HCEC 1CT (cell line): ENCODE measurements around the gene ADAMTS2.

Source experiments
- DNase-seq: peaks from one replicate; pipeline ENCODE4 v3.0.0-alpha.2; 2017

Gene ADAMTS2

DNA sequence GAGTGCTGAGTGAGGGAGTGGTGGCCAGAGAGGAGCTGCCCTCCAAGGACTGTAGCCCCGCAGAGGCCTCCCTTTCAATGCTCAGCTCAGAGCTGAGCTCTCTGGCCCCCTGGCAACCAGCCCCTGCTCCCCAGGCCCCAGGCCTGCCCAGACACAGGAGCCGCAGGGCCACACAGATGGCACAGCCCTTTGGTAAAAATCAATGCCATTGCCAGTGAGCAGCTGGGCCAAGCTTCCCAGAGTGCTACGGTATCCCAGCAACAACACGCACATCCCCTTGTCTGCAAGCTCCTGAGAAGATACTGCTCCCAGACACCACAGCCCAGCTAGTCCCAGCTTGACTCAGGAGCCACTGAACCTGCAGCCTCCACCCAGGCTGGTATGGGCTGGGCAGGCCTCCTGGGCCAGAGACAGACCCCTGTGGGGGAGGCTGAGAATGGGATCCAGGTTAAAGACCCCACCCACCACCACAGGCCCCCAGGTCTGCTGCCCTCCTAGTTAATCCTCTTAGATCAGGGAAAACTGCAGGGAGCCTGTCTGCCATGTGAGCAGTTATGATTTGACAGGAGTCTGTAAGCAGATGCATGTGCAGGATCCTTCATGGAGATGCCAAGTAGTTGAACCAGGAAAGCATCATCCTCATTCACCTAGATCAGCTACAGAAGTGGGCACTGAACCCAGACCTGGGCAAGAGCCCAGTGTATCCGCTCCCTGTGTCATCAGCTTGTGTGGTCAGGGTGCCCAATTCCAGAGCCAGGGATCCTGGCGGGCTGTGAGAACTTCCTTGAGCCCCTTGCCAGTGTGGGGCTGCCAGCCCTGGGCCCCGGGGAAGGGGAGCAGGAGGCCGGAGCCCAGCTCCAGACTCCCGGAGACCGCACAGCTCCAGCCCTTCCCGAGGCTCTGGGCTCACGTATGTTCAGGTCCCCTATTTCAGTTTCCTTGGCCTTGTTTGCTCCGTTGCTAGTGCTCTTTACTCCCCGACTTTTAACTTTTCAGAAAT is 26.7 kb upstream of the ADAMTS2 start:
- DNase-seq = no peak

- peak; percentile 42 for DNase-seq
Measured at GRCh38 chr5:179371121-179371510, 25.9 kb upstream of the ADAMTS2 start.

- DNase-seq = no peak
Measured at GRCh38 chr5:179370490-179371120, 25.3 kb upstream of the ADAMTS2 start.

DNA sequence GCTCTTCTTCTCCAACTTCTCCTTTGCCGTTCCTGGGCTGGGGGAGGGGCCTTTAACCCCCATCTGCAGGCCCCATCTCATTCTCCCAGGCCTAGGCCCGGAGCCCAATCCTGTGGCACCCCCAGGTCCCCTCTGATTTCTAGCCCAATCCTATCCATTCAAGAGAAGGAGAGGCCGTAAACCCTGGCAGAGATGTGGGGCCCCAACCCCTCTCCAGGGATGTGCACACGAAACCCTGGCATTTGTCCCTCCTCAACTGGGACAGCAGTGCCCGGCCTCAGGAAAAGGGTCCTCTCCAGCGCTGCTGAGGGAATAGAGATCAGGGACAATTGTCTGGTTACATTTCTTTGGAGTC is 24.2 kb upstream of the ADAMTS2 start:
- DNase-seq = no peak

DNA sequence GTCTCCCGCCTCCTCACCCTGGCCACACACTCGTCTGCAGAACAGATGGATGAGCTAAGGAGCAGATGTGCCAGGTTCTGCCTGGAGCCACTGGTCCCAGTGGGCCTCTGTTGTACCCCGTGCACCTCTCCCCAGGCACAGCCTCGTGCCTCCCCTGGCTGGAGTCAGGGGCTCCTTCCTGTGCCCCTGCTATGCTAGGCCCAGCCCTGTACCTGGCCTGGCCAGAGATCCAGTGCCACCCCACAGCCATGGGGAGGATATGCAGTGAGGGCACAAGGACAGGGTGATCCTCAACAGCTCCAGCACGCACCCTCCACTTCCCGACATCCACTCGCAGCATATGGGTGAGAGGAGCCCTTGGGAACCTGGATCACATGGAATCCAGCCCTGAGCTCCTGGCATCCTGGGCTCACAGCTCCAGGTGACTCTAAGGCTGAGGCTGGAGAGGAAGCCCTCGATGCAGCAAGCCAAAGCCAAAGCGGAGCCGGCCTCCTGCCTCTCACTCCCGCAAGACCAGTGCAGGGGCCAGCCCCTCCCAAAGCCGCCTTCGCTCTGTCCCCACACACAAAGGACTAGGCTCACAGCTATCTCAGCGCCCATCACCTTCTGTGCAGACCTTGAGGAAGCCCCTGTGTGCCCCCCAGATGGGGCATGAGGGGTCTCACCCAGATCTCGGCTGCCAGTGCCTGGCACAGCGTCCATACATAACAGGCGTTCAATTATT is 23.7 kb upstream of the ADAMTS2 start:
- DNase-seq = no peak

DNA sequence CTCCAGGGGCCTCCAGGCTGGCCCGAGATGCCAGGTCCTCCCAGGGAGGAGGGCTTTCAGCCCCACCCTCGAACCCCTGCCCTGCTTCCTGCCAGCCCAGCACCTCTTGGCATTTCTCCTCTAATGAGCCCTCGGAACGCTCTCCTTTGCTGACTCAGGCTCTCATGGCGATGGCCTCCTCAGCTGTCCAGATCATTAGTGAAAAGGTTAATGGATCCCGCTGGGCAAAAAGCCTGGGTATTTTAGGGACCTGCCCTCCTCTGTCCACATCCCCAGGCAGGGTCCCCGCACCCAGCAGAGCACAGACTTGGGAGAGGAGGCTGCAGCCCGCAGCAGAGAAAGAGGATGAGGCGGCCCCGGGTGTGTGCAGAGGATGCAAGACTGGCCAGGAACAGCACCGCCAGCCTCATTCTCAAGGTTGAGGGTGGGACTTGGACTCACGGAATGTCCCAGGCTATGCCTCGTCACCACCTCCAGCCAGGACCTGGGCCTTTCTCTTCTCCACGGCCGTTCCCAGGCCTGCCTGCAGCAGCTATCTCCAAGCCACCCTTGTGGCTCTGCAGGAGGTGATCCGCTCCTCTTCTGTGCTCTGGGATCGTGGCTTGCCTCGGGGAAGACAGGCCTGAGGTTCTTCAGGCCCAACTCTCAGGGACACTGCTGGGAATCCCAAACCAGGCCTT is 23.0 kb upstream of the ADAMTS2 start:
- DNase-seq = no peak

DNA sequence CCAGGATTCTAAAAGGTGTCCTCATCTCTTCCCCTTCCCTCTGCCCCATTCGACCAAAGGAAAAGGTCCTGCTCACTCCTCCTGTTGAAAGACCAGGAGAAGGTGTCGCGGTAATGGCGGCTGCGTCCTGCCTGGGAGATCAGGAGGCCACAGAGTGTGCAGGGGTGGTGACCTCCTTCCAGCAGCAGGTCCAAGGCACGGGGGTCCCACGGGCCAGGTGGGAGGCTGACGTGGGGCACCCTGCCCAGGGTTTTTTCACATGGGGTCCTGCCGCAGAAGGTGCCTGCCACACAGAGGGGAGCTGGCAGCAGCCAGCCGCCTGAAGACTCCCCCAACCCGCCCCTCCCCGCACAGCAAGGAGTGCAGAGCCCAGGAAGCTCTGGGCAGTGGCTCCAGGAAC is 22.2 kb upstream of the ADAMTS2 start:
- no peak for DNase-seq

DNA sequence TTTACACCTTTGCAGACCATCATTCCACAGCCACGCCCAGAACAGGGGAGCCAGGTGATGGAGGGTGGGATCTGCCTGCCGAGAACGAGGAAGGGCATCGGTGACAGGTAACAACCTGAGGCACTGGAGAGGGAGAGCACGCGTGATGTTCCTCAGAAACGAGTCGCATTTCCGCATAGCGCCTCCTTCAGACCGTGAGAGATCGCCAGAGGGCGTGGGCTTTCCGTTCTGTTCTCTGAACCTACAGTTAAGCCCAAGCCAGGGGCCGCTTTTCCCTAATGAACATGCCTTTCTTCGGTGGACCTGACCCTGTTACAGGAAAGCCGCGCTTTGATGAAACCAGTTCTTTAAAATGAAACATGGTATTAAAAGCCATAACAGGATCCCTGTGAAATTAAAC is 17.1 kb upstream of the ADAMTS2 start:
- DNase-seq = no peak

- no peak for DNase-seq
Measured at GRCh38 chr5:179361037-179361603, 15.9 kb upstream of the ADAMTS2 start.

- no peak for DNase-seq
Measured at GRCh38 chr5:179357031-179357430, 11.8 kb upstream of the ADAMTS2 start.

- peak; percentile 84 for DNase-seq
Measured at GRCh38 chr5:179355976-179356974, 11.0 kb upstream of the ADAMTS2 start.

GRCh38 chr5:179354305-179354882 is 9.1 kb upstream of the ADAMTS2 start:
- DNase-seq = no peak

DNA sequence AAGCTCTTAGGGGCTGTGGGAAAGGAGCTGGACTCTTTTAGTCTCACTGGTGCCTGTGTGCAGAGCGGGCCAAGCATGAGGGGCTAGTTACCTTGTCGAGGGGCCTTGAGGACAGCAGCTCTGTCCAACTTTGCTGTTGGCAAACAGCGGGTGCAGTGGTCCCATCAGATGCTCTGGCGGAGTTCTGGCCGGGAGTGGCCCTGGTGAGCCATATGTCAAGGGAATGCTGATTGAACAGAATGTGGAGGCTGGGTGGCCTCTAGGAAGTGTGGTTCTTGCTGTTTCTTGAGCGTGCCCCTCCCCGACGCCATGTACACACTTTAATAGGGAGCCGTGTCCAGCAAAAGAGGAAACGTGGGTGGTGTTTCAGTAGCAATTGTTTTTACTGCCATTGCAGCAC is 3.6 kb upstream of the ADAMTS2 start:
- no peak for DNase-seq

GRCh38 chr5:179348011-179348530 is 2.8 kb upstream of the ADAMTS2 start:
- no peak for DNase-seq

DNA sequence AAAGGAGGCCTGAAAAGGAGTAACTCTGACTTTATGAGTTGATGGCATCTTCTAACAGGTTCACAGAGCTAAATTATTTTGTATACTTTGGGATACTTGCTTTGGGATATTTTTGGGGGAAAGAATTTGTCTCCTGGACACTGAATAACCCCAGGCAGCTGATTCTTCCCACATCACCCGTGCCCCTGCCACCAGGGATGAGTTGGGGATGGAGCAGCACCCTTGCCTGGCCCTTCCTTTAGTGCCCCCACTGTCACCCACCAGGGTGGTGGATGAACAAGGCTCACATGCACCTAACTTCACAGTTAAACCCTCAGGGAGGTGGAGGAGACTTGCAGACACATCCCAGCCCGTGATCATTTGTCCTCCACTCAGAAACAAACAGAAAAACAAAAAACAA is 2.3 kb upstream of the ADAMTS2 start:
- DNase-seq = no peak

DNA sequence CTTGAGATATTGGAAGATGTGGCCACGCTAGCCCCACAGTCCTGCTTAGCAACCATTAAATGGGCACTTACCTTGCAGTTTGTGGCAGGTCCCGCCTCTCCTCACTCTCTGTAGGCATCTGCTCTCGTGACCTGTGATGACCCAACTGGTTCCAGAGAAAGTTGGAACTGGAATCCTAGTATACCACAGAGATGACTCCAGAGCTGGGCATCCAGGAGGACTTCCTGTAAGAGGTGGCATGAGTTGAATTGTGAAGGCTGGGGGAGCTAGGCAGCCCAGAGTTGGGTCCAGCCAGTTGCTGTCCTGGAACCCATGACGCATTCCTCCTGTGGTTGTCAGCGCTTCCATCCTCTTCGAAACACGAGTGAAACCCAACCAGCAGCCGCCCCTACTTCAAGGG is 1.6 kb upstream of the ADAMTS2 start:
- DNase-seq = no peak

- DNase-seq = no peak
Measured at GRCh38 chr5:179346401-179346800, 1.1 kb upstream of the ADAMTS2 start.

DNA sequence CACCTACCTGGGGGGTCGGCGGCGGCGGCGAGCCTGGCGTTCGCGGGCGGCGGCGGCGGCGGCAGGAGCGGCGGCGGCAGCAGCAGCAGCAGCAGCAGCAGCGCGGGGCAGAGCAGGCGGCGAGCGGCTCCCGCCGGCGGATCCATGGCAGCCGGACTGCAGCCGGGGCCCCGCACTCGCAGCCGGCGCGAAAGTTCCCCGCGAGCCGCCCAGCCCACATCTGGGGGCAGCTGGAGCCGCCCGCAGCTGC is 153 bp downstream of the ADAMTS2 start:
- DNase-seq = no peak

DNA sequence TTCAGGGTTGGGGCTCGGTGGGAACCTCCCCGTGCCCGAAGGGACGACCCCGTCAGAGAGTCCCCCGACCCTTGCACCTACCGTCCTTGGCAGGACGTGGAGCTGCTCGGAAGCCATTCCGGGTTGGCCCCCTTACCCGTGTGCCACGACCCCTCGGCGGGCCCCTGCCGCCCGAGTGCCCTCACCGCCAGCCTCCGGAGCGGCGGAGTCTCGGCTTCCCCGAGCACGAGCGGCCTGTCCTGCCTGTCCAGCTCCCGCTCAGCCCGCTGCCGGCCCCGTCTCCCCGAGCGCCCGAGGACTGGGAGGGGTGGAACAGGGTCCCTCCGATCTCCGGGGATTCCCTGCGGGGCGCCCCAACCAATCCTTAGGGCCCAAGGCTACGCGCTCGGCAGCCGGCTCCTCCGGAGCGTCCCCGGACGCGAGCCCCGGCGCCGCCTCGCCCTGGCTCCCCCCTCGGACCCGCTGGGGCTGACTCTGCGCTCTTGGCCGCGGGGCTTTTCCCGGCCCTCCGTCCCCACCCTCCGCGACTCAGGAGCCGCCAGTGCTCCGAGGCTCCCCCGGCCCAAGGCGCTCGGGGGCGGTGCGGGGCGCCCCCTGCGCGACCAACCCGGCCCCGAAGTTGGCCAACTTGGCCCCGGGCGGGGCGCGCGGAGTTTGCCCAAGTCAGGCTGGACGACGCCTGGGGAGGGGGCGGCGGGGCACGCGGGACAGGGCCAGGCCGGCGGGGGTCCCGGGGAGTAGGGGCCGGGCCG is 654 bp downstream of the ADAMTS2 start:
- DNase-seq = peak; percentile 27

DNA sequence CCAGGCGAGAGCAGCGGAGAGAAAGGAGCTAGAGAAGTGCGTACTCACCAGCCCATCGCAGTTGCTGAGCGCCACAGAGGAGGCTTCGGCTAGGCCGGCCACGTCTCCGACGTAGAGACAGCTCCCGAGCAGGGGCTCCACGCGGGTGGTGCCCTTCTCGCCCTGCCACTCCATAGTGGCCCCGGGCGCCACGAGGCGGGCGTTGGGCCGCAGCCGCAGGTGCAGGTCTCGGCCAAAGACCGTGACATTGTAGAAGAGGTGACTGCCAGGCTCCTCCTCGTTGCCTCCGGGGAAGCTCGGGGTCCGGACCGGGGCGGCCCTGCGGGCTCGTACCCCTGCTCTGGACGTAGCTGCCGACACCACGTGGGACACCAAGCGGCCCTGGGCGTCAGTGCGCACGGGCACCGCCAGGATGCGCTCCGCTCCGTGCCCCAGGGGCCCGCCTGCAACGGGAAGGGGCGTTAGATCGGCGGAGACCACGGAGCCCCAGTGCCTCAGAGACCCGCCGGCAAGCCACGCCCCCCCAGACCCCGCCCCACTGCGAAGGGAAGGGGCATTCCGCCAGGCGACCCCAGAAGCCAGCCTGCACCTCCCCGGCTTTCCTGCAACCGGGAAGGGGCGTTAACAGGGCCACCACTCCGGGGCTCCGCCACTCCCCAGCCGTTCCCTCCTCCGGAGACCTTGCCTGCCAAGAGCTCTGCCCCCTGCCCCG is 1.4 kb downstream of the ADAMTS2 start:
- peak; percentile 60 for DNase-seq
